ENCODE results near the gene MLXIP. TPM values are rescaled to one million over a fixed set of nuclear protein-coding genes. Genes with fewer than 3 reads are reported as not detected.

The MLXIP gene
- total and polyA plus RNA-seq, 9 of the 15 experiments (the other 6 are each of a cell fraction or from before 2014, with no cell fraction given): 2.2 to 66.3 (median 18.1) TPM

DNA sequence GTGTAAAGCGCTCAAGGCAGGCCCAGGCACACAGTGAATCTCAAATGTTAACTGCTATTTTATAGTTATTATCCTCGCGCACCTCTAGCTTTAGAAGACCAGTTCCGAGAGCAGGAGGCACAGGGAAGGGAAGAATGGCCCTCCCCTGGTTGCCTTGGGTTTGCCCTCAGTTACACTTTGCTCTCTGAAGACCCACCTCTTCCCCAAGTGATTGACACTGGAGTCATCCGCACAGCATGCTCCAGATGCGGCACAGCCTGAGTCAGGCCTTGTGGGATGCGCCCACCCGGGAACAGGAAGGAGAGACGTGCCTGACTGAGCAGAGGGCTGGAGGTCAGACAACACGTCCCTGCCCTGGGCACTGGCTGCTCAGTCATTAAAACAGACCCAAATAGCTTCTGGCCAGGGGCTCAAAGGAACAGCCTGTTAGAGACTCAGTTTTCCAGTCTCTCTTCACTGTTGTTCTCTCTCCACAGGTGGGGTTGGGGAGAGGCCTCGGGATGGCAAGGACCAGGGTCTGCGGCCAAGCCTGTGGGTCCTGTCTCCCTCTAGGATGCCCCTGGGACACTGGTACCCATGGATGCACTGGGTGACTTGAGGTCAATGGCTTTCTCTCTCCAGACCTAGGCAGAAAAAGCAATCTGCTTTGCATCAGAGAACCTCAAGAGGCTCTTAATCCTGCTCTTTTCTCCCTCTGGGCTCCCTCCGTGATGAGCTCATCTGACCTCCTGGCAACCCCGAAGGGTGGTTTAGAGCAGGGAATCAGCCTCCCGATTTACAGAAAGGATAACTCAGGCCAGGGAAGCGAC lies 13.6 kb upstream of the MLXIP start (continued):
- TF ChIP-seq NFYB (IDR thresholded peaks at IDR 0.05; ENCODE audit: extremely low read depth, insufficient read length) (peak; percentile 24), PTTG1 (tag; IDR thresholded peaks at IDR 0.05; ENCODE audit: low read depth) (no peak), MAFF (IDR thresholded peaks at IDR 0.05; ENCODE audit: low read length) (no peak), HEY1 (CRISPR knock-in tag; IDR thresholded peaks at IDR 0.05; ENCODE audit: borderline replicate concordance) (no peak), MBD2 (IDR thresholded peaks at IDR 0.05; ENCODE audit: borderline replicate concordance, low read depth) (peak; percentile 16; the same call in 1 of the 2 replicates), FUS (optimal IDR thresholded peaks at IDR 0.05; ENCODE audit: low read depth, low read length) (no peak), ATF7 (IDR thresholded peaks at IDR 0.05) (peak; percentile 5; the same call in 1 of the 2 replicates), NCOA6 (IDR thresholded peaks at IDR 0.05) (no peak), ZNF644 (tag; IDR thresholded peaks at IDR 0.05; ENCODE audit: low read depth) (no peak), ZNF274 (IDR thresholded peaks at IDR 0.05; ENCODE audit: borderline replicate concordance, low read depth, low read length) (no peak), RFX1 (IDR thresholded peaks at IDR 0.05) (peak; percentile 62), ZNF707 (CRISPR knock-in tag; conservative IDR thresholded peaks at IDR 0.05) (no peak), KDM5B (IDR thresholded peaks at IDR 0.05; ENCODE audit: insufficient replicate concordance, low read depth, low read length) (peak; percentile 73), SIN3A (IDR thresholded peaks at IDR 0.05; ENCODE audit: borderline replicate concordance in 2 of 2, control insufficient read depth in 1 of 2, low read depth in 2 of 2, low read length in 2 of 2) (peak in 1 of 2 experiments; percentile 61; a peak in 1 of 4 replicates), PHF8 (IDR thresholded peaks at IDR 0.05; ENCODE audit: borderline replicate concordance, low read length) (peak; percentile 50; the same call in 1 of the 2 replicates), TARDBP (IDR thresholded peaks at IDR 0.05) (0 out of 2 replicates have a peak, but pooled peaks have one; percentile 1), ATF3 (IDR thresholded peaks at IDR 0.05) (peak; percentile 70), ATF3 (CRISPR knock-in tag; conservative IDR thresholded peaks at IDR 0.05) (no peak), CCNT2 (IDR thresholded peaks at IDR 0.05; ENCODE audit: borderline replicate concordance, extremely low read depth, insufficient read length, low read depth, low read length) (no peak), TAL1 (IDR thresholded peaks at IDR 0.05) (no peak; the same call in 1 of the 2 replicates)
- TF ChIP-seq, protein P1, sequence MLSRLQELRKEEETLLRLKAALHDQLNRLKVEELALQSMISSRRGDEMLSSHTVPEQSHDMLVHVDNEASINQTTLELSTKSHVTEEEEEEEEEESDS (CRISPR knock-in tag; IDR thresholded peaks at IDR 0.05): no peak

Measured in K562 (cell line).